PFSK-1 (cell line): Measurements from ENCODE around the gene TBC1D22B.

Source experiments
- FOXP2 ChIP-seq: optimal IDR thresholded peaks from 2 replicates; pipeline ENCODE3; 2011; ENCODE audit warnings: borderline replicate concordance, control low read depth, inconsistent platforms; ENCODE audit not compliant: insufficient read depth; ENCODE audit errors: extremely low read length, extremely low read depth
- POLR2AphosphoS5 ChIP-seq: IDR thresholded peaks from 2 replicates; pipeline ENCODE4 v1.6.1; 2012; ENCODE audit warnings: low read depth, mild to moderate bottlenecking, control low read depth, low read length, moderate library complexity
- REST ChIP-seq, 2 experiments: IDR thresholded peaks; 2 replicates each; pipeline versions ENCODE4 v1.6.1 to v1.8.0; 2011 to 2012; ENCODE audit warnings: low read depth in 2 of 2, low read length in 2 of 2, control low read depth in 1 of 2, inconsistent platforms in 1 of 2, mild to moderate bottlenecking in 1 of 2, moderate library complexity in 1 of 2; ENCODE audit not compliant: insufficient read depth in 1 of 2
- SIN3A ChIP-seq: IDR thresholded peaks from 2 replicates; pipeline ENCODE4 v1.6.1; 2012; ENCODE audit warnings: mild to moderate bottlenecking, low read length, moderate library complexity, borderline replicate concordance; ENCODE audit not compliant: insufficient read depth
- TAF1 ChIP-seq: IDR thresholded peaks from 2 replicates; pipeline ENCODE4 v1.6.1; 2012; ENCODE audit warnings: low read length, control low read depth, borderline replicate concordance; ENCODE audit not compliant: insufficient read depth

Gene TBC1D22B

GRCh38 chr6:37319156-37319555, 61.6 kb downstream of the TBC1D22B start:
- no peak for TF ChIP-seq POLR2AphosphoS5
- TF ChIP-seq SIN3A, result no peak
- TF ChIP-seq FOXP2, result no peak
- no peak for TF ChIP-seq TAF1
- no peak for TF ChIP-seq REST (IDR thresholded peaks at IDR 0.05; ENCODE audit: insufficient read depth in 1 of 2, low read depth in 2 of 2, low read length in 2 of 2)

GRCh38 chr6:37319856-37320480, 62.4 kb downstream of the TBC1D22B start:
- TF ChIP-seq TAF1 (no peak), REST (IDR thresholded peaks at IDR 0.05; ENCODE audit: insufficient read depth in 1 of 2, low read depth in 2 of 2, low read length in 2 of 2) (no peak), POLR2AphosphoS5 (no peak), SIN3A (no peak), FOXP2 (no peak)

- TF ChIP-seq FOXP2 (no peak), TAF1 (no peak), SIN3A (no peak), REST (IDR thresholded peaks at IDR 0.05; ENCODE audit: insufficient read depth in 1 of 2, low read depth in 2 of 2, low read length in 2 of 2) (no peak), POLR2AphosphoS5 (no peak)
These were observed 63.1 kb downstream of the TBC1D22B start for GRCh38 chr6:37320646-37321045.

GRCh38 chr6:37321101-37321500, 63.5 kb downstream of the TBC1D22B start:
- no peak for TF ChIP-seq POLR2AphosphoS5
- TF ChIP-seq SIN3A, result no peak
- TF ChIP-seq REST (IDR thresholded peaks at IDR 0.05; ENCODE audit: insufficient read depth in 1 of 2, low read depth in 2 of 2, low read length in 2 of 2), result no peak
- no peak for TF ChIP-seq FOXP2
- TF ChIP-seq TAF1, result no peak
